HepG2 (cell line): Measurements from ENCODE around the gene AP1S3. TPM values are rescaled to one million over a fixed set of nuclear protein-coding genes. Genes with fewer than 3 reads are reported as not detected.

Source experiments
- ATAC-seq: fragments of 200-7000 bp; cut with Tn5 transposase; 3 replicates; pipeline ENCODE4 v1.9.1; 2020; ENCODE audit warnings: mild to moderate bottlenecking, moderate library complexity
- BruUV-seq: library from RNA; stranded (reverse); fragments of 400-500 nt; replicated peaks from 2 replicates; lab custom pipeline; 2021; lab: Mats Ljungman, UMichigan
- CTCF ChIA-PET: fragments of 300-600 bp; formaldehyde crosslinking; extraction: SDS; loops from one replicate; lab custom pipeline; 2021; ENCODE audit warnings: low total read pairs, inconsistent platforms, low intra/inter-chr PET ratio; lab: Yijun Ruan, JAX
- POLR2A ChIA-PET: fragments of 350-600 bp; sonication (Branson Sonifier 250); formaldehyde crosslinking; loops from one replicate; lab custom pipeline; 2020; ENCODE audit warnings: antibody characterized with exemption, inconsistent platforms; lab: Yijun Ruan, JAX
- DNase-seq: peaks from one replicate; pipeline ENCODE4 v3.0.0-alpha.2; 2015; ENCODE audit warnings: low spot score
- FAIRE-seq: peaks from 3 replicates; lab custom pipeline; 2011; peaks lifted over from hg19 to GRCh38; lab: Jason Lieb, UNC
- H2AFZ ChIP-seq: one replicate; pipeline ENCODE4 v1.6.1; 2011; ENCODE audit warnings: low read length, inconsistent platforms
- H3K27ac ChIP-seq: fragments of 300-600 bp; 3 replicates; pipeline ENCODE4 v1.8.0; 2011; ENCODE audit warnings: mixed run types, mild to moderate bottlenecking, mixed read lengths, low read length, inconsistent platforms; ENCODE audit not compliant: insufficient read depth; ENCODE audit errors: extremely low read length
- H3K27me3 ChIP-seq, 2 experiments: fragments of 200-600 bp in 1 of 2; 2 replicates in 1 of 2; 3 replicates in 1 of 2; pipeline versions ENCODE4 v1.6.0 to v1.8.0; 2011; ENCODE audit warnings: low read length in 2 of 2, mild to moderate bottlenecking in 2 of 2, moderate library complexity in 2 of 2, inconsistent platforms in 1 of 2; ENCODE audit not compliant: insufficient read depth in 2 of 2, control insufficient read depth in 1 of 2
- H3K36me3 ChIP-seq, 2 experiments: fragments of 200-600 bp in 1 of 2; replicated peaks in 1 of 2; 2 replicates in 1 of 2; 3 replicates in 1 of 2; pipeline versions ENCODE4 v1.5.1 to v1.8.0; 2011; ENCODE audit warnings: low read length in 2 of 2, inconsistent platforms in 1 of 2; ENCODE audit not compliant: insufficient read depth in 2 of 2, control insufficient read depth in 1 of 2
- H3K4me1 ChIP-seq: 2 replicates; pipeline ENCODE4 v1.5.1; 2012; ENCODE audit warnings: low read length, inconsistent platforms; ENCODE audit not compliant: insufficient read depth
- H3K4me2 ChIP-seq: 2 replicates; pipeline ENCODE4 v1.6.0; 2011; ENCODE audit warnings: low read depth, low read length, inconsistent platforms
- H3K4me3 ChIP-seq, 3 experiments: fragments of 200-600 bp in 1 of 3; sonication (generic), shearing (Covaris generic) in 1 of 3; replicated peaks in 1 of 3; 2 replicates each; pipeline ENCODE4 v1.5.1; 2011 to 2016; ENCODE audit warnings: low read length in 3 of 3, inconsistent platforms in 2 of 3, low read depth in 2 of 3, mild to moderate bottlenecking in 2 of 3, control low read depth in 1 of 3, mixed read lengths in 1 of 3; ENCODE audit not compliant: insufficient read depth in 1 of 3
- H3K79me2 ChIP-seq: one replicate; pipeline ENCODE4 v1.6.1; 2011; ENCODE audit warnings: low read length, inconsistent platforms; ENCODE audit not compliant: insufficient read depth
- H3K9ac ChIP-seq: 2 replicates; pipeline ENCODE4 v1.6.0; 2011; ENCODE audit warnings: mild to moderate bottlenecking, low read depth, low read length, inconsistent platforms; ENCODE audit not compliant: insufficient read depth
- H3K9me3 ChIP-seq: 2 replicates; pipeline ENCODE4 v1.5.1; 2012; ENCODE audit warnings: mild to moderate bottlenecking, low read length
- H4K20me1 ChIP-seq: 2 replicates; pipeline ENCODE4 v1.6.0; 2011; ENCODE audit warnings: inconsistent platforms, mild to moderate bottlenecking, low read length, moderate library complexity; ENCODE audit not compliant: insufficient read depth
- BRCA1 ChIP-seq: sonication (generic); formaldehyde crosslinking; IDR thresholded peaks from 2 replicates; pipeline ENCODE4 v1.4.0; 2020; ENCODE audit warnings: missing genetic modification reagents
- ZFAT ChIP-seq: sonication (generic); formaldehyde crosslinking; conservative IDR thresholded peaks from 2 replicates; pipeline ENCODE4 v1.8.1; 2023; ENCODE audit warnings: missing genetic modification reagents, inconsistent platforms
- WGBS: methylation state at CpG from one replicate; pipeline ENCODE4 v1.1.6; 2017; ENCODE audit warnings: low lambda C conversion rate; 5-methylcytosine and 5-hydroxymethylcytosine counted together
- in situ Hi-C: cut with HindIII; loops from 2 replicates; pipeline ENCODE4 v1.10.0; 2017; ENCODE audit warnings: low pct_unique_long_range_greater_than_20kb; ENCODE audit not compliant: extremely low pct_ligation_motif_present
- intact Hi-C: fragments of 100-400 bp; cut with micrococcal nuclease; formaldehyde crosslinking; loops from one replicate; pipeline ENCODE4 v1.10.0; 2022; ENCODE audit not compliant: unreplicated experiment
- polyA plus RNA-seq, 8 experiments: library from polyadenylated mRNA; depleted of rRNA in 3 of 8; stranded (reverse) in 7 of 8; unstranded in 1 of 8; fragments of >200 nt; fragmentation: Illumina TruSeq in 4 of 8; extraction: Trizol in 4 of 8; gene quantifications; 2 replicates each; pipeline versions ENCODE4 v1.2.1 to v1.2.3, GENCODE V29; 2011 to 2016; ENCODE audit warnings: low read depth in 4 of 8, missing spikeins in 1 of 8, mixed read lengths in 1 of 8; ENCODE audit not compliant: insufficient read depth in 1 of 8
- total RNA-seq, 5 experiments: library from RNA; depleted of rRNA; stranded (reverse); fragments of >200 nt; fragmentation: Illumina TruSeq; extraction: Trizol; gene quantifications; 2 replicates each; pipeline ENCODE4 v1.2.3, GENCODE V29; 2016; ENCODE audit warnings: low read depth in 1 of 5
- TF ChIP-seq, protein P1 (sequence below): IDR thresholded peaks from 2 replicates; pipeline ENCODE4 v1.6.1; 2016; ENCODE audit warnings: mild to moderate bottlenecking
- TF ChIP-seq, protein P2 (sequence below): sonication (generic); formaldehyde crosslinking; IDR thresholded peaks from 2 replicates; pipeline ENCODE4 v1.5.0; 2020; ENCODE audit warnings: mild to moderate bottlenecking, missing genetic modification reagents, moderate library complexity
- TF ChIP-seq, protein P3 (sequence below): sonication (generic); formaldehyde crosslinking; IDR thresholded peaks from 2 replicates; pipeline ENCODE4 v1.5.0; 2020; ENCODE audit warnings: missing genetic modification reagents
- TF ChIP-seq, protein P4 (sequence below): sonication (generic); formaldehyde crosslinking; IDR thresholded peaks from 2 replicates; pipeline ENCODE4 v1.9.0; 2021; ENCODE audit warnings: mild to moderate bottlenecking, missing genetic modification reagents

AP1S3 gene
- total and polyA plus RNA-seq, 2 of the 13 experiments (the other 11 are each of a cell fraction or from before 2014, with no cell fraction given), result 3.0 to 16.3 TPM

DNA sequence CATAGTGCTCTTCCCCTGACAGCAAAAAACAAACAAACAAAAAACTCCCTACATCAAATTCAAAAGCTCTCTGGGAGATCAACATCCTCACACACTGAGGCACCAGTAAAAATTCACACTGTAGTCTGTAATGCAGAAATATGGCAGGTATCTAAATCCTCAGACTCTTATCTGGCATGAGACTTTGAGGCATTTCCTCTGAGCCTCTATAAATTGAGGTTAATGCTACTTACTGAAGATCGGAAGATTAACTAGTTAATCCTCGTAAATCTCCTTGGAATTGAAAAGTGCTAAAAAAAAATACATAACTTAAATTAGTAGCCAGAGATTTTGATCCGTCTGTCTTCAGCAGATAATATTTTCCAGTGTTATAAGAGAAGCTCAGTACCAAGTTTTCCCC lies 65.0 kb downstream of the AP1S3 start:
- no peaks in the 10 kb centered on the region for H3K27me3 ChIP-seq
- no peak overlapping the region for H2AFZ ChIP-seq
- no TSS peak for BruUV-seq
- no peak overlapping the region for H3K9ac ChIP-seq
- 90% methylated on average over 3 of the region's 3 CpGs for WGBS
- POLR2A ChIA-PET, result no interaction called here
- ATAC-seq, result no peak
- CTCF ChIA-PET, result no interaction called here
- in situ Hi-C loops (no loop called here), intact Hi-C loops (no loop called here)
- no peak for DNase-seq
- H3K4me3 ChIP-seq, result no peak overlapping the region
- H3K27ac ChIP-seq, result no peak overlapping the region
- H3K4me2 ChIP-seq, result no peak overlapping the region
- H3K36me3 ChIP-seq, result peaks cover 4 to 5% of the 10 kb centered on the region in 2 experiments; a peak in 2 of 5 replicates
- no peaks in the 10 kb centered on the region for H3K4me1 ChIP-seq
- FAIRE-seq, result no peak
- H3K9me3 ChIP-seq, result no peaks in the 10 kb centered on the region
- H4K20me1 ChIP-seq, result no peaks in the 10 kb centered on the region
- TF ChIP-seq, protein P1, sequence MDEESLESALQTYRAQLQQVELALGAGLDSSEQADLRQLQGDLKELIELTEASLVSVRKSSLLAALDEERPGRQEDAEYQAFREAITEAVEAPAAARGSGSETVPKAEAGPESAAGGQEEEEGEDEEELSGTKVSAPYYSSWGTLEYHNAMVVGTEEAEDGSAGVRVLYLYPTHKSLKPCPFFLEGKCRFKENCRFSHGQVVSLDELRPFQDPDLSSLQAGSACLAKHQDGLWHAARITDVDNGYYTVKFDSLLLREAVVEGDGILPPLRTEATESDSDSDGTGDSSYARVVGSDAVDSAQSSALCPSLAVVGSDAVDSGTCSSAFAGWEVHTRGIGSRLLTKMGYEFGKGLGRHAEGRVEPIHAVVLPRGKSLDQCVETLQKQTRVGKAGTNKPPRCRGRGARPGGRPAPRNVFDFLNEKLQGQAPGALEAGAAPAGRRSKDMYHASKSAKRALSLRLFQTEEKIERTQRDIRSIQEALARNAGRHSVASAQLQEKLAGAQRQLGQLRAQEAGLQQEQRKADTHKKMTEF (CRISPR knock-in tag), result no peak
- TF ChIP-seq, all 625 proteins: peak for 0
- no peaks in the 10 kb centered on the region for H3K79me2 ChIP-seq

DNA sequence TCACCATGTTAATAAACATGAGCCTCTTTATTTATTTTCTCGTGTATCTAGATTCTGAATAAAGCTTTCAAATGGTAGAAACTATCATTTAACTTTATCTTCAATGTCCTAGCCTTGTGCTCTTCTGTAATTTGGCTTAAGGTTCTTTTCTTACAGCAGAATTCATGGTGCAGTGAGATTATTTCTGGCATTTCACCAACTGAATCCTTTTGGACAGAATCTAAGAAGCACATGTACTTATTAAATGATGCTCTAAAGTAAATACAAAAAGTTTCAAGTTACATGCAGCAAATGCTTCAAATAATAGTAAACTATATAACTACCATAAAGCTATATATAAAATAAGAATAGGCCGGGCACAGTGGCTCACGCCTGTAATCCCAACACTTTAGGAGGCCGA lies 65.9 kb downstream of the AP1S3 start:
- Histone ChIP-seq H4K20me1 (no peaks in the 10 kb centered on the region), H3K4me1 (no peaks in the 10 kb centered on the region), H3K36me3 (peaks cover 3 to 4% of the 10 kb centered on the region in 2 experiments; a peak in 2 of 5 replicates), H3K4me2 (no peak overlapping the region), H2AFZ (no peak overlapping the region), H3K27me3 (no peaks in the 10 kb centered on the region), H3K4me3 (no peak overlapping the region), H3K79me2 (no peaks in the 10 kb centered on the region), H3K9ac (no peak overlapping the region), H3K27ac (no peak overlapping the region), H3K9me3 (no peaks in the 10 kb centered on the region)
- DNase-seq (no peak), ATAC-seq (no peak), FAIRE-seq (no peak)
- intact Hi-C loops, result no loop called here
- no TSS peak for BruUV-seq
- ChIA-PET POLR2A (no interaction called here), CTCF (no interaction called here)
- WGBS, result 93% methylated on average over 4 of the region's 4 CpGs
- in situ Hi-C loops, result no loop called here
- TF ChIP-seq, protein P2, sequence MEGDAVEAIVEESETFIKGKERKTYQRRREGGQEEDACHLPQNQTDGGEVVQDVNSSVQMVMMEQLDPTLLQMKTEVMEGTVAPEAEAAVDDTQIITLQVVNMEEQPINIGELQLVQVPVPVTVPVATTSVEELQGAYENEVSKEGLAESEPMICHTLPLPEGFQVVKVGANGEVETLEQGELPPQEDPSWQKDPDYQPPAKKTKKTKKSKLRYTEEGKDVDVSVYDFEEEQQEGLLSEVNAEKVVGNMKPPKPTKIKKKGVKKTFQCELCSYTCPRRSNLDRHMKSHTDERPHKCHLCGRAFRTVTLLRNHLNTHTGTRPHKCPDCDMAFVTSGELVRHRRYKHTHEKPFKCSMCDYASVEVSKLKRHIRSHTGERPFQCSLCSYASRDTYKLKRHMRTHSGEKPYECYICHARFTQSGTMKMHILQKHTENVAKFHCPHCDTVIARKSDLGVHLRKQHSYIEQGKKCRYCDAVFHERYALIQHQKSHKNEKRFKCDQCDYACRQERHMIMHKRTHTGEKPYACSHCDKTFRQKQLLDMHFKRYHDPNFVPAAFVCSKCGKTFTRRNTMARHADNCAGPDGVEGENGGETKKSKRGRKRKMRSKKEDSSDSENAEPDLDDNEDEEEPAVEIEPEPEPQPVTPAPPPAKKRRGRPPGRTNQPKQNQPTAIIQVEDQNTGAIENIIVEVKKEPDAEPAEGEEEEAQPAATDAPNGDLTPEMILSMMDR (CRISPR knock-in tag), result no peak
- TF ChIP-seq, protein P3, sequence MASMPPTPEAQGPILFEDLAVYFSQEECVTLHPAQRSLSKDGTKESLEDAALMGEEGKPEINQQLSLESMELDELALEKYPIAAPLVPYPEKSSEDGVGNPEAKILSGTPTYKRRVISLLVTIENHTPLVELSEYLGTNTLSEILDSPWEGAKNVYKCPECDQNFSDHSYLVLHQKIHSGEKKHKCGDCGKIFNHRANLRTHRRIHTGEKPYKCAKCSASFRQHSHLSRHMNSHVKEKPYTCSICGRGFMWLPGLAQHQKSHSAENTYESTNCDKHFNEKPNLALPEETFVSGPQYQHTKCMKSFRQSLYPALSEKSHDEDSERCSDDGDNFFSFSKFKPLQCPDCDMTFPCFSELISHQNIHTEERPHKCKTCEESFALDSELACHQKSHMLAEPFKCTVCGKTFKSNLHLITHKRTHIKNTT (CRISPR knock-in tag), result no peak
- TF ChIP-seq ZFAT (no peak), BRCA1 (no peak)
- TF ChIP-seq, protein P4, sequence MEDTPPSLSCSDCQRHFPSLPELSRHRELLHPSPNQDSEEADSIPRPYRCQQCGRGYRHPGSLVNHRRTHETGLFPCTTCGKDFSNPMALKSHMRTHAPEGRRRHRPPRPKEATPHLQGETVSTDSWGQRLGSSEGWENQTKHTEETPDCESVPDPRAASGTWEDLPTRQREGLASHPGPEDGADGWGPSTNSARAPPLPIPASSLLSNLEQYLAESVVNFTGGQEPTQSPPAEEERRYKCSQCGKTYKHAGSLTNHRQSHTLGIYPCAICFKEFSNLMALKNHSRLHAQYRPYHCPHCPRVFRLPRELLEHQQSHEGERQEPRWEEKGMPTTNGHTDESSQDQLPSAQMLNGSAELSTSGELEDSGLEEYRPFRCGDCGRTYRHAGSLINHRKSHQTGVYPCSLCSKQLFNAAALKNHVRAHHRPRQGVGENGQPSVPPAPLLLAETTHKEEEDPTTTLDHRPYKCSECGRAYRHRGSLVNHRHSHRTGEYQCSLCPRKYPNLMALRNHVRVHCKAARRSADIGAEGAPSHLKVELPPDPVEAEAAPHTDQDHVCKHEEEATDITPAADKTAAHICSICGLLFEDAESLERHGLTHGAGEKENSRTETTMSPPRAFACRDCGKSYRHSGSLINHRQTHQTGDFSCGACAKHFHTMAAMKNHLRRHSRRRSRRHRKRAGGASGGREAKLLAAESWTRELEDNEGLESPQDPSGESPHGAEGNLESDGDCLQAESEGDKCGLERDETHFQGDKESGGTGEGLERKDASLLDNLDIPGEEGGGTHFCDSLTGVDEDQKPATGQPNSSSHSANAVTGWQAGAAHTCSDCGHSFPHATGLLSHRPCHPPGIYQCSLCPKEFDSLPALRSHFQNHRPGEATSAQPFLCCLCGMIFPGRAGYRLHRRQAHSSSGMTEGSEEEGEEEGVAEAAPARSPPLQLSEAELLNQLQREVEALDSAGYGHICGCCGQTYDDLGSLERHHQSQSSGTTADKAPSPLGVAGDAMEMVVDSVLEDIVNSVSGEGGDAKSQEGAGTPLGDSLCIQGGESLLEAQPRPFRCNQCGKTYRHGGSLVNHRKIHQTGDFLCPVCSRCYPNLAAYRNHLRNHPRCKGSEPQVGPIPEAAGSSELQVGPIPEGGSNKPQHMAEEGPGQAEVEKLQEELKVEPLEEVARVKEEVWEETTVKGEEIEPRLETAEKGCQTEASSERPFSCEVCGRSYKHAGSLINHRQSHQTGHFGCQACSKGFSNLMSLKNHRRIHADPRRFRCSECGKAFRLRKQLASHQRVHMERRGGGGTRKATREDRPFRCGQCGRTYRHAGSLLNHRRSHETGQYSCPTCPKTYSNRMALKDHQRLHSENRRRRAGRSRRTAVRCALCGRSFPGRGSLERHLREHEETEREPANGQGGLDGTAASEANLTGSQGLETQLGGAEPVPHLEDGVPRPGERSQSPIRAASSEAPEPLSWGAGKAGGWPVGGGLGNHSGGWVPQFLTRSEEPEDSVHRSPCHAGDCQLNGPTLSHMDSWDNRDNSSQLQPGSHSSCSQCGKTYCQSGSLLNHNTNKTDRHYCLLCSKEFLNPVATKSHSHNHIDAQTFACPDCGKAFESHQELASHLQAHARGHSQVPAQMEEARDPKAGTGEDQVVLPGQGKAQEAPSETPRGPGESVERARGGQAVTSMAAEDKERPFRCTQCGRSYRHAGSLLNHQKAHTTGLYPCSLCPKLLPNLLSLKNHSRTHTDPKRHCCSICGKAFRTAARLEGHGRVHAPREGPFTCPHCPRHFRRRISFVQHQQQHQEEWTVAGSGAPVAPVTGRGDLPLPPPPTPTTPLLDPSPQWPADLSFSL (CRISPR knock-in tag), result no peak
